Measurements from ENCODE around the gene HDAC9.

GRCh38 chr7:18824157-18824556 lies 328.6 kb downstream of the HDAC9 start:
- TF ChIP-seq POLR2A (IDR thresholded peaks at IDR 0.05) (no peak), CTCF (IDR thresholded peaks at IDR 0.05) (no peak), POLR2AphosphoS5 (IDR thresholded peaks at IDR 0.05) (no peak)

Measured in gastroesophageal sphincter (tissue), 3 donors.